T-helper 22 cell (primary cell): ENCODE measurements around the gene TBC1D19.
"Not testable (repeated sequence)": the region's sequence is repeated elsewhere in the genome, so short reads cannot be mapped to it uniquely, and the experiment has no call there.

Source experiments
- DNase-seq: peaks from one replicate; pipeline ENCODE4 v3.0.0-alpha.2; 2020; ENCODE audit warnings: low read depth

TBC1D19 gene

DNA sequence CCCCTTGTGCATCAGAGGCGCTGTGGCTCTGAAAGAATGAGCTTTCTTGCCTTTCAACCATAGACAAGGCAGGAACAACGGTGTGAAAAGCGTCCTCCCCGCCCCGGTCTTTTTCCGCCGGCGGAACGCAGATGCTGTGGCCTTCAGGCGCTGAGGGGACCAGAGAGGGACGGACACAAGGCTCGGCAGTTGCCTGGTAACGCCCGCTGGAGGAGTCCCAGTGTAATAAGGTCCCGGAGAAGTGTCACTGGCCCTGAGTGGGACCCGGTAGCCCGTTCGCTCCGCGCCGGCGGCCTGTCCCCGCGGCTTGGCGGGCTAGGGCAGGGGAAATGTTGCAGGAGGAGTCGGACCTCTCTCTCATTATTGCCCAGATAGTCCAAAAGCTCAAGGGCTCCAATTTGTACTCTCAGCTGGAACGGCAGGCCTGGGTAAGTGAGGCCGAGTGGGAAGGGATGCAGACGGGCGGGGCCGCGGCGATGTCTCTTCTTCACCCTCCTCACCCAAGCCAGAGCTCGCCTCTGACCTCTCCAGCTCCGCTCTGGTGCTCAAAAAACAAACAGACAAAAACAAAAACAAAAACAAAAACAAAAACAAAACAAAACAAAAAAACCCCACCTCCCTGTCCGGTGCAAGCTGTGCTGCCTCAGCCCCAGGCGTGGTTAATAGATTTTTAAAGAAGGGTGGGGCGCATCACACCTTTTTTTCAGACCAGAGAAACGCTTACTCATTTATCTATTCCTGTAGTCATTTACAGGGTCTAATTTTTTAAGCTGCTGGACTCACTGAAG is at the start of gene TBC1D19:
TSS of gene TBC1D19 (plus strand) at position 220 of the 788 bp plus-strand sequence. CDS start at position 330, 110 bp downstream.
- DNase-seq = peak; percentile 64

- DNase-seq = no peak
Measured at GRCh38 chr4:26542991-26543390, 40.9 kb upstream of the TBC1D19 start.

DNA sequence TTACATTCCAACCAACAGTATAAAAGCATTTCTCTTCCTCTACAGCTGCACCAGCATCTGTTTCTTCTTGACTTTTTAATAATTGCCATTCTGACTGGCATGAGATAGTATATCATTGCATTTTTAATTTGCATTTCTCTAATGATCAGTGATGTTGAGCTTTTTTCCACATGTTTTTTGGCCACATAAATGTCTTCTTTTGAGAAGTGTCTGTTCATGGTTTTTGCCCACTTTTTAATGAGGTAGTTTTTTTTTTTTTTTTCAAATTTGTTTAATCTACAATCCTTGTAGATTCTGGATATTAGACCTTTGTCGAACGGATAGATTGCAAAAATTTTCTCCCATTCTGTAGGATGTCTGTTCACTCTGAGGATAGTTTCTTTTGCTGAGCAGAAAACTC is 39.5 kb upstream of the TBC1D19 start:
- no peak for DNase-seq

- DNase-seq = not testable (repeated sequence)
Measured at GRCh38 chr4:26548379-26548778, 35.5 kb upstream of the TBC1D19 start.

DNA sequence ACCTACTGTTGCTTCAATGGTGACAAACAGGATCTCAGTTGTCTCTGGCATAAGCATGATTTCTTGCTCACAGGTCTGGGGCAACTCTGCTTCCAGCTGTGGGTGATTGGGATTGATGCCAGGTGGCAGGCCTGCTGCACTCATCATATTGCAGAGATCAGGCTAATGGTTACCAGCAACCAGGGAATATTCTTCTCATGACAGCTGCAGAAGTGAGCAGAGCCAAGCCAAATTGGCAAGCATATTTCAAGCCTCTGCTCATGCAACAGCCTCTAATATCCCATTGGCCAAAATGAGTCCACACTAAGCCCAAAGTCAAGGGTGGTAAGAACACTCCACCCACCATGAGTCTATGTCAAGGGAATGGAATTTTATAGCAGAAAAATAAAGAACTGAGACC is 26.7 kb upstream of the TBC1D19 start:
- no peak for DNase-seq

- DNase-seq = no peak
Measured at GRCh38 chr4:26558166-26558895, 25.6 kb upstream of the TBC1D19 start.

DNA sequence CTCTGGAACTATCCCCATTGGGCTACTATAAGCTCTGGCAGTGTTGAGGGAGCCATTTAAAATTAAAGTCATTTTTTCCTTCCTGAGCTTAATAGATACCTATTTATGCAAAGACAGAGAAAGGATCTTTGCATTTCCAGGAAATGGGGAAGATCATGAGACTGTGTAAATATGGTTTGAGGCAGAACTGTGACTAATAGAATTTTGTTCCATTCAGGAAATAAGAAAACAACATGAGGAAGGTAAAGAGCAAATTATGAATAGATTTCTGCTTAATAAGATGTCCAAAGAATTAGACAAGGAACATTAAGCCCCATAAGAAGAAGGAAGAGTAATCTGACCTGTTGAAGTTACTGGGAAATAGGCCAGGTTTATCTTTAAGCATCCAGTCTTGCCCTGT is 17.8 kb upstream of the TBC1D19 start:
- no peak for DNase-seq

GRCh38 chr4:26568446-26568994 is 15.4 kb upstream of the TBC1D19 start:
- DNase-seq = no peak

DNA sequence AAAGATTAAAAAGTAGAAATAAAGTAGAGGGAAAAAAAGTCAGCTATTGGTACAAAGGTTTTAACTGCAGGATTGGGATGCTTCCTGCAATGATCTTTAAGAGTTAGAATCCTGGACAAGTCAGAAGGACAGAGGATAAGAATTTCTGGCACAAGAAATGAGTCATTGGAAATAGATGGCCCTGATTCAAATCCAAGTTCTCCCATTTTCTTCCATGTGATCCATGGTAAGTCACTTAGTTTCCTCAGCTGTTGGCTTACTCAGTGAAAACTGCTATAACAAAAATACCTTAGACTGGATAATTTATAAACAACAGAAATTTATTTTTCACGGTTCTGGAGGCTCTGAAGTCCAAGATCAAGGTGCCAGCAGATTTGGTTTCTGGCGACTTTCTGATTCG is 13.3 kb upstream of the TBC1D19 start:
- no peak for DNase-seq

GRCh38 chr4:26573389-26573794 is 10.5 kb upstream of the TBC1D19 start:
- no peak for DNase-seq

DNA sequence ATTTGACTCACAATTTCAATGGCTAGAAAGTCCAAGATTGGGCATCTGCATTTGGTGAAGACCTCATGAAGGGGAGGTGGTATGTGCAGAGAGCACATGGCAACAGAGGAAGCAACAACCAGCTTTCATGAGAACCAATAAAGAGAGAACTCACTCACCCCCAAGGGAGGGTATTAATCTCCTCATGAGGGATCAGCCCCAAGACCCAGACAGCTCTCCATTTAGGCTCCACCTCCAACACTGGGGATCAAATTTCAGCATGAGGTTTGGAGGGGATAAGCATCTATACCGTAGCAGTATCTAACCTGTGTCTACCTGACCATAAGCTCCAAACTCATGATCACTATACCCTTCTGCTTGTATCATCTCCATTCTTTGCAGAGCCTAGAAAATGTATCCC is 9.3 kb upstream of the TBC1D19 start:
- no peak for DNase-seq

GRCh38 chr4:26576231-26576739 is 7.6 kb upstream of the TBC1D19 start:
- no peak for DNase-seq

DNA sequence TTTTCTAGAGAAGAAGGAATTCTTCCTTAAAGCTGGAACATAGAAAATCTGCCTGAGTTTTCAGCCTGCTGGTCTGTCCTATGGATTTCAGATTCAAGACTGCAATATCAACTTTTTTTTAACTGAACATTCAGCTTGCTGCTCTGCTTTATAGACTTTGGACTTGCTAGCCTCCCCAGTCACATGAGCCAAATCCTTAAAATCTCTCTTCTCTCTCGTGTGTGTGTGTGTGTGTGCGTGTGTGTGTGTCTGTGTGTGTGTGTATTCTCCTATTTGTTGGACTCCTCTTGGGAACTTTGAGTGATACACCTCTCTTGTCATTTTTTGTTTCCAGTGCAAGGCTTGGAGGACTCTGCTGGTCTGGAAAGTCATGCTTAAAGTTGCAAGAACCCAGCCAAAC is 6.8 kb upstream of the TBC1D19 start:
- no peak for DNase-seq

DNA sequence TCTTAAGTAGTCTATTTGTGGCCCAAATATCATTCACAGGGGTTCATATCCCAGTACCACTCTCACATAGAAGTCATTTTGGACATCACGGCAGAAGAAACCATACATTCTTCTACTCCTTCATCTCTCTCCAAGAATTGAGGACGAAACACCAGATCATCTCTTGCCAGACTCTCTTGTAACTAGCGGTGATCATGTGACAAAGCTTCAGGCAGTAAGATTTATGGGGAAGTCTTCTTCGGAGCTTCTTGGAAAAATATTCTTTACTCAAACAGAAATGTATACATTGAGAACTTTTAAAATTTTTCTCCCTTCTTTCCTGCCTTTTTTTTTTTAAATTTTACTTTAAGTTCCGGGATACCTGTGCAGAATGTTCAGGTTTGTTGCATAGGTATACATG is 4.7 kb upstream of the TBC1D19 start:
- no peak for DNase-seq

GRCh38 chr4:26581341-26581740 is 2.5 kb upstream of the TBC1D19 start:
- not testable (repeated sequence) for DNase-seq

GRCh38 chr4:26583538-26583864 is 383 bp upstream of the TBC1D19 start:
- no peak for DNase-seq

DNA sequence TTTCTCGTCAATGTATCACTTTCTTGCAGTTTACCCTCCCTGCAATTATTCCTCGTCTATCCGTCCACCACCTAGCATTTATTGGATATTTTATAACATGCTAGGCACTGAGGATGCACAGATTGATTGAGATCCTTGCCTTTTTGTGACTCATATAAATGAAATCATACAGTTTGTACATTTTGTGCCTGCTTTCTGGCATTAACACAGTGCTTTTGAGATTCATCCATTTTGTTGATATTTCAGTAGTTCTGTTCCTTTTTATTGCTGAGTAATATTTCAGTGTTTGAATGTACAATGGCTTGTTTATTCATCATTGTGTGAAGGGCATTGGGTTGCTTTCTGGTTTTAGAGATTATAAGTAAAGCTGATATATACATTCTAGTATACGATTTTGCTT is 841 bp downstream of the TBC1D19 start:
- DNase-seq = no peak

DNA sequence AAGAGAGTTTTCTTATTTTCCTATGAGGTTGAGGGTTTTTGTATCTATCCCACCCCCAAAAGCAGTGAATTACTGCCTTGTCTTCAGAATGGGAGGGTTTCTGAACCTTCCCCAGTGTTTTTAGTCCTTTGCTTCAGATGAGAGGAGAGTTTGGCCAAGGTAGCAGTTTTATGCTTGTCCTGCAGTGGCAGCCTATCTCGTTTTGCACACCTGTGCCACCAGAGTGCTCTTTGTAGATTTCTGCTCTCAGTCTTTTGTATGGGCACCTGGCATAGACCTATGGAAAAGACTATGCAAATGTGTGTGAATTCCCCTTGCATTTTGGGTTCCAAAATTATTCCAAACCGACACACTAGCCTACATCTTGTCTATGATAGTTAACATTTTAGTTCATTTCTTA is 5.8 kb downstream of the TBC1D19 start:
- DNase-seq = no peak

- DNase-seq = no peak
Measured at GRCh38 chr4:26590639-26591038, 6.8 kb downstream of the TBC1D19 start.

- not testable (repeated sequence) for DNase-seq
Measured at GRCh38 chr4:26593557-26593956, 9.7 kb downstream of the TBC1D19 start.

DNA sequence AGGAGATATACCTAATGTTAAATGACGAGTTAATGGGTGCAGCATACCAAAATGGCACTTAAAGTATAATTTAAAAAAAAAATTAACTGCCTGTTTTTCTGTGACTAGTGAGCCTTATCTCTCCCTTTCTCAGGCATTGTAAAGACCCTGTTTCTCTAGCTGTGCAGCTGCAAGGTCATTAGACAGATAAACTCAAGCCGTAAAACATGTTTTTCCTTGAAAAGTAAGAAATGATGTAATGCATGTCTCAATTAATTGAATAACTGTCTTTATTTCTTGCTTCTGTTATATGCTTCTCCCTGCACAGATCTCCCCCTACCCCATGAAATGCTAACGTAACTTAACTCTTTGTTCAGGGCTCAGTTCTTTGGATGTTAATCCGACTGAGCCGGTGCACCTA is 10.5 kb downstream of the TBC1D19 start:
- no peak for DNase-seq

DNA sequence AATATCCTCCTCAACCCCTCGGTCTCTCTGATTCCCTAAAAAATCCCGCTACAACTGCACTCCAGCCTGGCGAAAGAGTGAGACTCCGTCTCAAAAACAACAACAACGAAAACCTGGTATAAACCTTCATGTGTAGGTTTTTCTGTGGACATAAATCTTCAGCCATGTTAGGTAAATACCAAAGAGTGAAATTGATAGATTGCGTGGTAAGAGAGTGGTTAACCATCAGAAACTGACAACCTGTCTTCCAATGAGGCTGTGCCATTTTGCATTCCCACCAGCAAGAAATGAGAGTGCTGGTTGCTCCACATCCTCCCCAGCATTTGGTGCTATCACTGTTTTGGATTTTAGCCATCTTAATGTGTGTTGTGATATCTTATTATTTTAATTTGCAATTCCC is 10.9 kb downstream of the TBC1D19 start:
- DNase-seq = no peak

GRCh38 chr4:26596843-26597242 is 13.0 kb downstream of the TBC1D19 start:
- no peak for DNase-seq
